ENCODE measurements around the gene SSUH2. TPM values are rescaled to one million over a fixed set of nuclear protein-coding genes. Genes with fewer than 3 reads are reported as not detected.

Gene SSUH2
- total RNA-seq, 2 experiments from 2014 or later: not detected

GRCh38 chr3:8627949-8628348, 16.6 kb downstream of the SSUH2 start:
- CTCF ChIA-PET: no interaction called here
- H3K4me1 Mint-ChIP-seq (ENCODE audit: low read depth): peaks cover 22% of the 10 kb centered on the region
- no peak overlapping the region for H3K4me3 Mint-ChIP-seq

GRCh38 chr3:8627201-8627940, 17.2 kb downstream of the SSUH2 start:
- ChIA-PET CTCF (no interaction called here), POLR2A (no interaction called here)
- Mint-ChIP-seq H3K4me3 (no peak overlapping the region), H3K27me3 (peaks cover 19% of the 10 kb centered on the region), H3K4me1 (ENCODE audit: low read depth) (peaks cover 23% of the 10 kb centered on the region), H3K36me3 (no peaks in the 10 kb centered on the region), H3K9me3 (no peaks in the 10 kb centered on the region), H3K27ac (no peak overlapping the region)
- intact Hi-C loops (cut with micrococcal nuclease): loop anchor here (5.0 kb wide), 1 partner anchor 125 kb away; the partner anchor contains the start of gene LMCD1
- no peak for DNase-seq

More at GRCh38 chr3:8627949-8628348, 16.6 kb downstream of the SSUH2 start:
- H3K36me3 Mint-ChIP-seq: no peaks in the 10 kb centered on the region
- intact Hi-C loops (cut with micrococcal nuclease): loop anchor here (5.0 kb wide), 1 partner anchor 126 kb away; the partner anchor contains the start of gene LMCD1
- POLR2A ChIA-PET: no interaction called here
- no peaks in the 10 kb centered on the region for H3K9me3 Mint-ChIP-seq
- H3K27me3 Mint-ChIP-seq: peaks cover 19% of the 10 kb centered on the region
- H3K27ac Mint-ChIP-seq: no peak overlapping the region
- DNase-seq: no peak

GRCh38 chr3:8625991-8626390, 18.6 kb downstream of the SSUH2 start:
- Mint-ChIP-seq H3K4me3 (no peak overlapping the region), H3K27ac (no peak overlapping the region), H3K9me3 (no peaks in the 10 kb centered on the region), H3K4me1 (ENCODE audit: low read depth) (peaks cover 23% of the 10 kb centered on the region), H3K36me3 (no peaks in the 10 kb centered on the region), H3K27me3 (peaks cover 10% of the 10 kb centered on the region)
- ChIA-PET CTCF (interaction anchor here (2.0 kb wide), 1 partner anchor 184 kb away, joined by 10 read pairs; no protein-coding TSS in a partner anchor), POLR2A (interaction anchor here (0.6 kb wide), 1 partner anchor 35 kb away, joined by 3 read pairs; no protein-coding TSS in a partner anchor)
- intact Hi-C loops (cut with micrococcal nuclease): loop anchor here (5.0 kb wide), 1 partner anchor 124 kb away; the partner anchor contains the start of gene LMCD1
- no peak for DNase-seq

- H3K27ac Mint-ChIP-seq: no peak overlapping the region
- H3K9me3 Mint-ChIP-seq: no peaks in the 10 kb centered on the region
- H3K27me3 Mint-ChIP-seq: peaks cover 9% of the 10 kb centered on the region
- POLR2A ChIA-PET: no interaction called here
- H3K36me3 Mint-ChIP-seq: no peaks in the 10 kb centered on the region
- no peak overlapping the region for H3K4me3 Mint-ChIP-seq
- peaks cover 18% of the 10 kb centered on the region for H3K4me1 Mint-ChIP-seq (ENCODE audit: low read depth)
- intact Hi-C loops (cut with micrococcal nuclease): loop anchor here (5.0 kb wide), 1 partner anchor 122 kb away; the partner anchor contains the start of gene LMCD1
- no peak for DNase-seq
- CTCF ChIA-PET: interaction anchor here (2.0 kb wide), 1 partner anchor 182 kb away, joined by 10 read pairs; no protein-coding TSS in a partner anchor
Measured at GRCh38 chr3:8624612-8625011, 20.0 kb downstream of the SSUH2 start.

GRCh38 chr3:8623741-8624140, 20.9 kb downstream of the SSUH2 start:
- Mint-ChIP-seq H3K27me3 (peaks cover 9% of the 10 kb centered on the region), H3K27ac (no peak overlapping the region), H3K9me3 (peaks cover 8% of the 10 kb centered on the region), H3K4me1 (ENCODE audit: low read depth) (peaks cover 12% of the 10 kb centered on the region), H3K36me3 (no peaks in the 10 kb centered on the region), H3K4me3 (no peak overlapping the region)
- intact Hi-C loops (cut with micrococcal nuclease): loop anchor here (1.0 kb wide), 1 partner anchor 181 kb away; no protein-coding TSS in a partner anchor
- CTCF ChIA-PET: interaction anchor here (2.0 kb wide), 1 partner anchor 181 kb away, joined by 10 read pairs; no protein-coding TSS in a partner anchor
- no peak for DNase-seq
- POLR2A ChIA-PET: no interaction called here

- Mint-ChIP-seq H3K36me3 (no peaks in the 10 kb centered on the region), H3K27me3 (peaks cover 9% of the 10 kb centered on the region), H3K4me1 (ENCODE audit: low read depth) (peaks cover 10% of the 10 kb centered on the region), H3K9me3 (peaks cover 9% of the 10 kb centered on the region), H3K27ac (no peak overlapping the region), H3K4me3 (peak overlapping the region; percentile 23)
- DNase-seq: peak; percentile 68
- intact Hi-C loops (cut with micrococcal nuclease): loop anchor here (1.0 kb wide), 1 partner anchor 181 kb away; no protein-coding TSS in a partner anchor
- ChIA-PET POLR2A (no interaction called here), CTCF (interaction anchor here (0.9 kb wide), 1 partner anchor 121 kb away, joined by 3 read pairs; the partner anchor contains the start of gene LMCD1)
Measured at GRCh38 chr3:8622873-8623691, 21.5 kb downstream of the SSUH2 start.

DNA sequence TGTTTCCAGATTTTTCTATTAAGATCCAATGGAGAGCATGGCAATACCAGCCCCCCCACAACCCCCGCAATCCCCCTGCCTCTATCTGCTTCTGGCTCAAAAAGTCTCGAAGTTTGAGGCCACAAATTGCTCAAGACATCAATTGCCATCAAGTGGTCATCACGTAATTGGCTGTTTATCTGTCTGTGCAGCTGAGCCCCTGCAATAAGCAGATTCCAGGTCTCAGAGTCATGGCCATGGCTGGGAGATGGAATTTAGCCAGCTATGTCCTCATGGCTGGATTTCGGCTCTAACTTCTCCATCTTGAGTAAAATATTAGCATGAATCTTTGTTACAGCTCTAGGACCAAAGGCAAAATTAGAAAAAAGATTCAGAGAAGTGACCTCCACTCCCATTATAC, 22.7 kb downstream of the SSUH2 start:
- intact Hi-C loops (cut with micrococcal nuclease): no loop called here
- Mint-ChIP-seq H3K27me3 (peaks cover 6% of the 10 kb centered on the region), H3K4me3 (no peak overlapping the region), H3K27ac (no peak overlapping the region), H3K4me1 (ENCODE audit: low read depth) (peaks cover 5% of the 10 kb centered on the region), H3K36me3 (no peaks in the 10 kb centered on the region), H3K9me3 (peaks cover 9% of the 10 kb centered on the region)
- POLR2A ChIA-PET: no interaction called here
- CTCF ChIA-PET: interaction anchor here (0.6 to 0.9 kb wide), 5 partner anchors 12 to 282 kb away, joined by 3 to 4 read pairs (median 3); partner anchors contain the start of gene LMCD1
- DNase-seq: no peak

DNA sequence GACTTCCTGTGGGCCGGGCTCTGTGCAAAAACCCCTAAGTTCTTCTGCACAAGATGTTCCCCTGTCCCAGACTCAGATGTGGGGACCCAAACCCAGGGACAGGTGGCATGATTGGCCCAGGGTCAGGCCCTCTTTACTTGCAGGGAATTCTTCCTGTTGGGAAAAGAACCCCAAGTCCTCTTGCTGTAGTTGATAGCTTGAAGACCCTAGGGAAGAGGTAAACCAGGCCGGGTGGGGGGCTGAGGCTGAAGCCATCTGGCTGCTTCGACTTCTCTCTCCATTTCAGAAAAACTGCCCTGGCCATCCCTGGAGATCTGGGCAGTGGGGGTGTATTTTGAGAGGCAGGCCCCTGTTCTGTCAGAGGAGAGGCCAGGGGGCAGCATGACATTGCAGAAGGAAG, 23.5 kb downstream of the SSUH2 start:
- no peak overlapping the region for H3K4me3 Mint-ChIP-seq
- peaks cover 9% of the 10 kb centered on the region for H3K9me3 Mint-ChIP-seq
- peaks cover 6% of the 10 kb centered on the region for H3K27me3 Mint-ChIP-seq
- intact Hi-C loops (cut with micrococcal nuclease): no loop called here
- DNase-seq: no peak
- ChIA-PET POLR2A (no interaction called here), CTCF (interaction anchor here (1.3 kb wide), 1 partner anchor 297 kb away, joined by 4 read pairs; no protein-coding TSS in a partner anchor)
- H3K27ac Mint-ChIP-seq: no peak overlapping the region
- peaks cover 5% of the 10 kb centered on the region for H3K4me1 Mint-ChIP-seq (ENCODE audit: low read depth)
- no peaks in the 10 kb centered on the region for H3K36me3 Mint-ChIP-seq

- Mint-ChIP-seq H3K27me3 (peaks cover 6% of the 10 kb centered on the region), H3K36me3 (no peaks in the 10 kb centered on the region), H3K4me3 (no peak overlapping the region), H3K9me3 (peaks cover 9% of the 10 kb centered on the region), H3K4me1 (ENCODE audit: low read depth) (peaks cover 5% of the 10 kb centered on the region), H3K27ac (no peak overlapping the region)
- intact Hi-C loops (cut with micrococcal nuclease): no loop called here
- ChIA-PET POLR2A (no interaction called here), CTCF (no interaction called here)
- DNase-seq: no peak
Measured at GRCh38 chr3:8619548-8619947, 25.1 kb downstream of the SSUH2 start.

GRCh38 chr3:8618950-8619349, 25.6 kb downstream of the SSUH2 start:
- H3K9me3 Mint-ChIP-seq: peaks cover 9% of the 10 kb centered on the region
- no peak overlapping the region for H3K4me3 Mint-ChIP-seq
- ChIA-PET CTCF (no interaction called here), POLR2A (no interaction called here)
- no peak for DNase-seq
- no peaks in the 10 kb centered on the region for H3K36me3 Mint-ChIP-seq
- H3K4me1 Mint-ChIP-seq (ENCODE audit: low read depth): peaks cover 5% of the 10 kb centered on the region
- peaks cover 6% of the 10 kb centered on the region for H3K27me3 Mint-ChIP-seq
- intact Hi-C loops (cut with micrococcal nuclease): no loop called here
- no peak overlapping the region for H3K27ac Mint-ChIP-seq

DNA sequence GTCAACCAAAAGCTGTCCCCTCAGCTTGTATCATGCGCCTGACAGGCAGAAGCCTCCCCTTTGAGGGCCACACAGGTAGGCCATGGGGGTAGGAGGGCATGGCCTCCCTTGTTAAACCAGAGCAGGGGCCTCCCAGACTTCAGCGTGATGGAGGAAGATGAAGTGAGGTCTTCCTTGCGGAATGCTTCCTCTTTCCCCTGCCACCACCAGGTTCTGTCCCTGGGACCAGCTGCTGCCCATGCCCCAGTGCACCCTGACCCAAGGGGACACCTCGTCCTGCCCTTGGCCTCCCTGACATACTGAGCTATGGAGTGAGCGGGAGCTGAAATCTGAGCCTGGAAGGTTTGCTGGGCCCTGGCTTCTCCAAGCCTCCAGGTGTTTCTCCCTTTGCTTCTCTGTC, 26.7 kb downstream of the SSUH2 start:
- DNase-seq: no peak
- Mint-ChIP-seq H3K9me3 (peaks cover 9% of the 10 kb centered on the region), H3K27me3 (no peaks in the 10 kb centered on the region), H3K4me1 (ENCODE audit: low read depth) (no peaks in the 10 kb centered on the region), H3K4me3 (no peak overlapping the region), H3K36me3 (no peaks in the 10 kb centered on the region), H3K27ac (no peak overlapping the region)
- CTCF ChIA-PET: no interaction called here
- intact Hi-C loops (cut with micrococcal nuclease): no loop called here
- POLR2A ChIA-PET: no interaction called here

DNA sequence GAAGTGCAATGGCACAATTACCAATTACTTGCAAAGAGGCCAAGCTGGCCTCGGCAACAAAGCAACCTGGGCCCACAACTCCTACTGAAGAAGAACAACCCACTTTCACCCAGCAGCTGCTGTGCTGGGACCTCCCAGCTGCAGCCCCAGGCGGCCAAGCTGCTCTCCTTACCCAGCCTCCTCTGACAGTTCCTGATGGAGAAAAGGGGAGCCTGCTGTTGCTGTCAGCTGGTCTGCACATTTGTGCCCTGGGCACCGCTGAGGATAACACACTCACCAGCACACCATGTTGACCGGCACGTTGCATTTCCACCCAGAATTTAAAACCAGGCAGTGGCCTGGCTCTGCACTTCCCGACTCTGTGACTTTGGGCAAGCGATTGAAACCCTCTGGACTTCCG, 33.6 kb downstream of the SSUH2 start:
- no peaks in the 10 kb centered on the region for H3K4me1 Mint-ChIP-seq (ENCODE audit: low read depth)
- H3K4me3 Mint-ChIP-seq: no peak overlapping the region
- H3K9me3 Mint-ChIP-seq: no peaks in the 10 kb centered on the region

More for the DNA sequence above, 33.6 kb downstream of the SSUH2 start:
- DNase-seq: no peak
- H3K27ac Mint-ChIP-seq: no peak overlapping the region
- POLR2A ChIA-PET: no interaction called here
- H3K27me3 Mint-ChIP-seq: peaks cover 4% of the 10 kb centered on the region
- CTCF ChIA-PET: no interaction called here
- no peaks in the 10 kb centered on the region for H3K36me3 Mint-ChIP-seq
- intact Hi-C loops (cut with micrococcal nuclease): no loop called here
